T-helper 17 cell (primary cell): Measurements from ENCODE around the gene GSDMA. TPM values are rescaled to one million over a fixed set of nuclear protein-coding genes. Genes with fewer than 3 reads are reported as not detected.

Experiments
- ATAC-seq: fragments of 150-1000 bp; cut with Tn5 transposase; 2 replicates; pipeline ENCODE4 v1.10.0; 2021; ENCODE audit warnings: mild to moderate bottlenecking, moderate library complexity
- DNase-seq, 3 donors: peaks; one replicate each; pipeline versions ENCODE4 v3.0.0 to v3.0.0-alpha.2; 2020 to 2021
- H3K9me3 ChIP-seq: one replicate; pipeline ENCODE4 v1.7.0; 2013; ENCODE audit warnings: low read length, mild to moderate bottlenecking; ENCODE audit not compliant: control insufficient read depth, poor library complexity, severe bottlenecking
- H3K27ac Mint-ChIP-seq: one replicate; pipeline ENCODE4 v1.8.0; 2022; ENCODE audit warnings: mild to moderate bottlenecking, moderate library complexity, mixed read lengths
- H3K27me3 Mint-ChIP-seq: one replicate; pipeline ENCODE4 v1.8.0; 2022; ENCODE audit warnings: mixed read lengths
- H3K36me3 Mint-ChIP-seq: one replicate; pipeline ENCODE4 v1.8.0; 2022; ENCODE audit warnings: low read depth, mixed read lengths
- H3K4me1 Mint-ChIP-seq: one replicate; pipeline ENCODE4 v1.8.0; 2022; ENCODE audit warnings: mild to moderate bottlenecking, mixed read lengths
- H3K4me3 Mint-ChIP-seq: one replicate; pipeline ENCODE4 v1.8.0; 2022; ENCODE audit warnings: mild to moderate bottlenecking, moderate library complexity, mixed read lengths
- total RNA-seq, 4 donors: library from RNA in 2 of 4; stranded (reverse) in 2 of 4; gene quantifications; one replicate each; pipeline ENCODE4 v1.2.3 and lab custom pipeline; 2022 to 2026

GSDMA gene
- total RNA-seq, 2 donors from 2014 or later: 0.26 TPM; not detected in 1

- no peaks in the 10 kb centered on the region for H3K9me3 ChIP-seq
- Mint-ChIP-seq H3K36me3 (no peaks in the 10 kb centered on the region), H3K27me3 (no peaks in the 10 kb centered on the region), H3K27ac (no peak overlapping the region), H3K4me3 (no peak overlapping the region), H3K4me1 (peaks cover 14% of the 10 kb centered on the region)
- ATAC-seq (no peak), DNase-seq (no peak)
Measured at GRCh38 chr17:39955726-39956225, 7.0 kb upstream of the GSDMA start.

GRCh38 chr17:39960524-39961041 lies 2.2 kb upstream of the GSDMA start:
- Mint-ChIP-seq H3K4me3 (no peak overlapping the region), H3K27ac (peak overlapping the region; percentile 14), H3K27me3 (no peaks in the 10 kb centered on the region), H3K4me1 (peaks cover 19% of the 10 kb centered on the region), H3K36me3 (no peaks in the 10 kb centered on the region)
- ATAC-seq (no peak), DNase-seq (no peak)
- H3K9me3 ChIP-seq: no peaks in the 10 kb centered on the region

GRCh38 chr17:39963829-39964228 lies 1.0 kb downstream of the GSDMA start:
- peak overlapping the region; percentile 62 for H3K27ac Mint-ChIP-seq
- H3K36me3 Mint-ChIP-seq: no peaks in the 10 kb centered on the region
- peak overlapping the region; percentile 53 for H3K4me3 Mint-ChIP-seq
- H3K9me3 ChIP-seq: no peaks in the 10 kb centered on the region
- H3K4me1 Mint-ChIP-seq: peaks cover 24% of the 10 kb centered on the region
- ATAC-seq (peak; percentile 51), DNase-seq (no peak)
- H3K27me3 Mint-ChIP-seq: peaks cover 9% of the 10 kb centered on the region

- peaks cover 2% of the 10 kb centered on the region for H3K36me3 Mint-ChIP-seq
- H3K27ac Mint-ChIP-seq: no peak overlapping the region
- H3K27me3 Mint-ChIP-seq: peaks cover 23% of the 10 kb centered on the region
- DNase-seq (no peak), ATAC-seq (no peak)
- peaks cover 24% of the 10 kb centered on the region for H3K4me1 Mint-ChIP-seq
- no peaks in the 10 kb centered on the region for H3K9me3 ChIP-seq
- H3K4me3 Mint-ChIP-seq: no peak overlapping the region
Measured at GRCh38 chr17:39965017-39965699, 2.4 kb downstream of the GSDMA start.

GRCh38 chr17:39966771-39967170 lies 4.0 kb downstream of the GSDMA start:
- H3K4me3 Mint-ChIP-seq: no peak overlapping the region
- H3K27me3 Mint-ChIP-seq: peaks cover 36% of the 10 kb centered on the region
- peaks cover 26% of the 10 kb centered on the region for H3K4me1 Mint-ChIP-seq
- H3K9me3 ChIP-seq: no peaks in the 10 kb centered on the region
- ATAC-seq (no peak), DNase-seq (no peak)
- no peak overlapping the region for H3K27ac Mint-ChIP-seq
- peaks cover 2% of the 10 kb centered on the region for H3K36me3 Mint-ChIP-seq

- no peak for DNase-seq
- no peak overlapping the region for H3K4me3 Mint-ChIP-seq
- H3K9me3 ChIP-seq: no peaks in the 10 kb centered on the region
- H3K27ac Mint-ChIP-seq: no peak overlapping the region
- H3K36me3 Mint-ChIP-seq: peaks cover 2% of the 10 kb centered on the region
- H3K27me3 Mint-ChIP-seq: peaks cover 45% of the 10 kb centered on the region
- ATAC-seq: no peak
- peaks cover 20% of the 10 kb centered on the region for H3K4me1 Mint-ChIP-seq
Measured at GRCh38 chr17:39968761-39969160, 6.0 kb downstream of the GSDMA start.

- no peak overlapping the region for H3K27ac Mint-ChIP-seq
- H3K27me3 Mint-ChIP-seq: peaks cover 49% of the 10 kb centered on the region
- peaks cover 2% of the 10 kb centered on the region for H3K36me3 Mint-ChIP-seq
- H3K9me3 ChIP-seq: no peaks in the 10 kb centered on the region
- peaks cover 17% of the 10 kb centered on the region for H3K4me1 Mint-ChIP-seq
- ATAC-seq: no peak
- no peak for DNase-seq
- no peak overlapping the region for H3K4me3 Mint-ChIP-seq
Measured at GRCh38 chr17:39969375-39969774, 6.6 kb downstream of the GSDMA start.

- Mint-ChIP-seq H3K27ac (no peak overlapping the region), H3K4me3 (no peak overlapping the region), H3K36me3 (peaks cover 2% of the 10 kb centered on the region), H3K4me1 (peaks cover 13% of the 10 kb centered on the region), H3K27me3 (peaks cover 49% of the 10 kb centered on the region)
- H3K9me3 ChIP-seq: no peaks in the 10 kb centered on the region
- DNase-seq (no peak), ATAC-seq (no peak)
Measured at GRCh38 chr17:39970157-39970692, 7.4 kb downstream of the GSDMA start.

GRCh38 chr17:39971076-39971603 lies 8.3 kb downstream of the GSDMA start:
- H3K27ac Mint-ChIP-seq: peak overlapping the region; percentile 24
- H3K9me3 ChIP-seq: no peaks in the 10 kb centered on the region
- ATAC-seq (no peak), DNase-seq (no peak)
- H3K4me1 Mint-ChIP-seq: peaks cover 12% of the 10 kb centered on the region
- peaks cover 2% of the 10 kb centered on the region for H3K36me3 Mint-ChIP-seq
- peaks cover 49% of the 10 kb centered on the region for H3K27me3 Mint-ChIP-seq
- no peak overlapping the region for H3K4me3 Mint-ChIP-seq

GRCh38 chr17:39972271-39972670 lies 9.5 kb downstream of the GSDMA start:
- Mint-ChIP-seq H3K27me3 (peaks cover 44% of the 10 kb centered on the region), H3K27ac (no peak overlapping the region), H3K4me1 (peaks cover 9% of the 10 kb centered on the region), H3K4me3 (no peak overlapping the region), H3K36me3 (peaks cover 2% of the 10 kb centered on the region)
- ATAC-seq (no peak), DNase-seq (no peak)
- no peaks in the 10 kb centered on the region for H3K9me3 ChIP-seq

- H3K36me3 Mint-ChIP-seq: peaks cover 2% of the 10 kb centered on the region
- no peaks in the 10 kb centered on the region for H3K9me3 ChIP-seq
- peaks cover 8% of the 10 kb centered on the region for H3K4me1 Mint-ChIP-seq
- ATAC-seq (no peak), DNase-seq (no peak)
- peaks cover 43% of the 10 kb centered on the region for H3K27me3 Mint-ChIP-seq
- peak overlapping the region; percentile 43 for H3K27ac Mint-ChIP-seq
- no peak overlapping the region for H3K4me3 Mint-ChIP-seq
Measured at GRCh38 chr17:39973496-39973895, 10.7 kb downstream of the GSDMA start.

GRCh38 chr17:39974433-39974832 lies 11.6 kb downstream of the GSDMA start:
- H3K27ac Mint-ChIP-seq: peak overlapping the region; percentile 43
- H3K9me3 ChIP-seq: no peaks in the 10 kb centered on the region
- ATAC-seq (no peak), DNase-seq (no peak)
- peaks cover 2% of the 10 kb centered on the region for H3K4me1 Mint-ChIP-seq
- no peak overlapping the region for H3K4me3 Mint-ChIP-seq
- H3K27me3 Mint-ChIP-seq: peaks cover 34% of the 10 kb centered on the region
- peaks cover 2% of the 10 kb centered on the region for H3K36me3 Mint-ChIP-seq

GRCh38 chr17:39975801-39976200 lies 13.0 kb downstream of the GSDMA start:
- Mint-ChIP-seq H3K27ac (no peak overlapping the region), H3K4me1 (peaks cover 10% of the 10 kb centered on the region), H3K4me3 (no peak overlapping the region), H3K27me3 (peaks cover 20% of the 10 kb centered on the region), H3K36me3 (no peaks in the 10 kb centered on the region)
- H3K9me3 ChIP-seq: no peaks in the 10 kb centered on the region
- ATAC-seq (no peak), DNase-seq (no peak)
